GM19035 (cell line): Measurements from ENCODE around the gene FAM149B1.
"Not testable (repeated sequence)": the region's sequence is repeated elsewhere in the genome, so short reads cannot be mapped to it uniquely, and the experiment has no call there.

Experiments used
- ATAC-seq: cut with Tn5 transposase; IDR thresholded peaks from one replicate; pipeline ENCODE4 v1.9.1; 2021; ENCODE audit not compliant: unreplicated experiment

The FAM149B1 gene

DNA sequence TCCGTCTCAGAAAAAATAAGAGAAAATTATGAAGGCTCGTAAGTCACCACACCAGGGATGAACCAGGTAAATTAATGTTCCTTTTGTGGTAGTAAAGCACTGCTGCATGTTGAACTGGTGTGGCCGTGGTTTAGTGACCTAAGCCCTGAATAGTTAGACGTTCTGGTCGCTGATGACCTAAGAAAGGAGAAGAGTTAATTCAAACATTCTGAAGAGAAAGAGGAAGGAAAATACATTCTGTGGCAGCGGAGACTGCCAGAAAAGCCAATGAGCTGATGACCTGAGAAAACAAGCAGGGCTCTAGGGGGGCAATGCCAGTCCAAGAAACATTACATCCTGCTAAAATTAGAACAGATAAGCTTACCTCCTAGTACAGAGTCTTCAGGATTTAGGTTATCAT lies 61.6 kb downstream of the FAM149B1 start:
- ATAC-seq: no peak

GRCh38 chr10:73232887-73233286 lies 65.0 kb downstream of the FAM149B1 start:
- ATAC-seq: no peak

DNA sequence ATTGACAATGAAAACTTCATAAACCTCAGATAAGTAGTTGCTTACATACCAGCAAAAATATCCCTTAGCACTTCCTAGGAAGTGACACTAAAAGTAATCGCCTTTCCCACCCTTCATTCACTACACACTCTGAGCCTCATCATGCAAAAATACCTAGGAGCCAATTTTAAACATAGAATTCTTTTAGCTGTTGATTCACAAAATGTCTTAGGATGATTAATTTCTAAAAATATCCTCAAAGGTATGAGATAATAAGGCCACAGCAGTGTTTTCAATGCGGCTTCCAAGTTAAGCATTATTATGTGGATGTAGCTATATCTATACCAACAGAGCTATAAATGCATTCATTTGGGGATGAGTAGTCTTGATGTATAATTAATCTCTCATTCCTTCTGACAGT lies 66.0 kb downstream of the FAM149B1 start:
- ATAC-seq: no peak

DNA sequence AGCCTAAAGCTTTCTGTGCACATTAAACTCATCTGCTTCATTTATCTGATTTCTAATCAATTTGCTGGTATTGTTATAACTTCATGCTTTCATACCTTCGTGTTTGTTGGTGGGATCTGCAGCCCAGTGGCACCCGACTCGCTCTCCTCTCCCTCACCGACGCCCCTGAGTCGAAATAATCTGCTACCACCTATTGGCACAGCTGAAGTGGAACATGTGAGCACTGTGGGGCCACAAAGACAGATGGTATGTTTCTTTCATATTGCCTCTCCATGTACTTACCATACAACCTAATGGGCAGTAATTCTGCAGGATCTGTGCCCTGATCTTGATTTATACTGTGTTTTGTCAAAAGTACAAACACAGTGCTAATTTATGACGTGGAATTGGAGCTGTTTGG lies 66.8 kb downstream of the FAM149B1 start:
- ATAC-seq: no peak

DNA sequence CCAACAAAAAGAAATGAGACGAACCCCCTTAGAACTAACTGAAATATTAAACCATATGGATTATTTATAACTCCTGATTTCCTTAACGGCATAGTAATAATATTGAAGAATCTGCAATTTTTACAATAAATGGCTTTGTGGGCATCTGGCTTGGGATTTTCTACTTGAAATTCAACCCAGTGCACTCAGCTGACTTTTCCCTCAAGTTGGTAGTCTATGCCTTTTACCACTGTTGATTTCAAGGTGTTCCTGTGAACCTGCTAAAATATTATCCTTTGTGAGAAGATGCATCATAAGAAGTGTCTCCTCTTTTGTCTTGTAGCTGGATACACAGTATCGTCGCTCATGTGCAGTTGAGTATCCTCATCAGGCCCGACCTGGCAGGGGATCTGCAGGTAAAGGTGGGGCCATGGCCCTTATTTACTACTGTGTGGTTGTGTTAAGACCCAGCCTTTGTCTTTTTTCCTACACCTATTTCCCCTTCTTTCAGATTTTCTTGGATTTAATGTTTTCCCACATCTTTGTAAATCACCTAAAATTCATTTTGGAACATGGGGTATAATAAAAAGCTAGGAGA lies 71.2 kb downstream of the FAM149B1 start:
- ATAC-seq: no peak

DNA sequence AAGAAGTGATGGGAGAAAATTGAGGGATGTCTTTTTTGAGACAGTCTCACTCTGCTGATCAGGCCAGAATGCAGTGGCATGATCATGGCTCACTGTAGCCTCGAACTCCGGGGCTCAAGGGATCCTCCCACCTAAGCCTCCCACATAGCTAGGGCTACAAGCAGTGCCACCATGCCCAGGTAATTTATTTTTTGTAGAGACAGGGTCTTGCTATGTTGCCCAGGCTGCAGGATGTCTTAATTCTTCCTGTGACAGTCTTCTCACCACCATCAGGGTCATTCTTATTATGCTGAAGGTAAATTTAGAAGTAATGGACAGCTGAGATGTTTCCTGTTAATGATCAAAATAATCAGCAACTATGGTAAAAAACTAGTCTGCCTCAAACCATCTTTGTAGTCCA lies 72.0 kb downstream of the FAM149B1 start:
- ATAC-seq: no peak

DNA sequence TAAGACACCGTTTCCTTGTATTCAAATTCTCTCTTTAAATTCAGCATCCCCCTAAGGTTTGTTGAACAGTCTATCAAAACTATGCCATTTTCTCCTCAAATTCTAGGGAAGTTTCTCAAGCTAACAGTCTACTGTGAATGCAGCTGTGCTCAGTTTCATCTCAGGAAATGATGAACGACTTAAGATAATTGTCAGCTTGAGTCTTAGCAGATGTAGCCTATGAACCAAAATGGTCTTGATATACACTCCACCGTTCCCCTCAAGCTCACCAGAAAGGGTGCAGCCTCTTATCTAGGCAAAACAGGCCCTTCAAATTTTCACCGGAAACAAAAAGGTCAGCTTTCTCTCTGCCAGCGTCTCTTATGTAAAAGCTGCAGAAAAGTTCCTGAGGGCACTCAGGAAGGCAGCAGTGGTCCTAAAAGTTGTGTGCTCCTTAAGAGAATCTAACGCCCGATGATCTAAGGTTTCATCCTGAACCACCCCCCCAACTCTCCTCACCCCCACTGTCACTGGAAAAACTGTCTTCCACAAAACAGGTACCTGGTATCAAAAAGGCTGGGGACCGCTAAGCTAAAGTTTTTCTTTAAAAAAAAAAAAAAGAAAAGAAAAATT lies 77.1 kb downstream of the FAM149B1 start:
- ATAC-seq: no peak

DNA sequence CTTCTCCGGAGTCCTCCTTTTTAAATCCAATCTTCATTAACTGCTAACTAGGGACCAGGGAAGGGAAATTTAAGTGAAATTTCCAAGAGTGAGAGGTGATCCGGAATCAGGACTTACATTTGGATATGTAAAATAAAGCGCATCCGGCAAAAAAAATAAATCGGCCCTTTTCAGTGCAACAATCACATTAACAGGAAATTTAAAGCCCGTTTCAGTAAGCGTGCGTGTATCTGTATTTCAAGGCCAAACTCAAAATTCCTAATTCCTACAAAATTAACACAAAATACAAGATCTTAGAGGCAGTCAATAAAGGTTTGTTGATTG lies 78.4 kb downstream of the FAM149B1 start:
- ATAC-seq: no peak

GRCh38 chr10:73246646-73247508 lies 79.0 kb downstream of the FAM149B1 start, which contains the start of gene DNAJC9:
Gene DNAJC9, minus strand, starts transcription at chr10:73247255. Its CDS starts 66 bp downstream, at chr10:73247189.
- peak; percentile 84 for ATAC-seq

GRCh38 chr10:73247509-73248258 lies 79.8 kb downstream of the FAM149B1 start:
- no peak for ATAC-seq

DNA sequence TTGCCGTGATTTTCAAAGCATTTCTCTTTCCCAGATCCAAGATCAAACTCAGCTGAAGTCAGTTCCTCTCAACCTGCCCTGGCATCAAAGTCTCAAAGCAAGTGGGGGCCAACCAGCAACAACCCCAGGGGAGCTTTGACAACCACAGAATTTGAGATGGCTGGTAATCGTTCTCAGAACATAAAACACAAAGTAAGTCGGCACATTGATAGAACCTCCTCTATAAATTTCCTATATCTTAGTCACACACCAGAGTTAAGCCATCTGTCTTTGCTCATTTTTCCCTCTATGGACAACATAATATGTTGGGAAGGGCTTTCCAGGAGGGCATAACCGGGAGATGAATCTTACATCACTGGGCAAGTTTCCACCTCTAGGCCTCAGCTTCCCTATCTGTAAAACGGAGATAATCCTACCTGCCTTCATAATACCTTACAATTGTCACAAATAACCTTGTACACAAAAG lies 80.4 kb downstream of the FAM149B1 start:
- no peak for ATAC-seq

- peak; percentile 36 for ATAC-seq
Observed at GRCh38 chr10:73251683-73252444, 83.9 kb downstream of the FAM149B1 start.

DNA sequence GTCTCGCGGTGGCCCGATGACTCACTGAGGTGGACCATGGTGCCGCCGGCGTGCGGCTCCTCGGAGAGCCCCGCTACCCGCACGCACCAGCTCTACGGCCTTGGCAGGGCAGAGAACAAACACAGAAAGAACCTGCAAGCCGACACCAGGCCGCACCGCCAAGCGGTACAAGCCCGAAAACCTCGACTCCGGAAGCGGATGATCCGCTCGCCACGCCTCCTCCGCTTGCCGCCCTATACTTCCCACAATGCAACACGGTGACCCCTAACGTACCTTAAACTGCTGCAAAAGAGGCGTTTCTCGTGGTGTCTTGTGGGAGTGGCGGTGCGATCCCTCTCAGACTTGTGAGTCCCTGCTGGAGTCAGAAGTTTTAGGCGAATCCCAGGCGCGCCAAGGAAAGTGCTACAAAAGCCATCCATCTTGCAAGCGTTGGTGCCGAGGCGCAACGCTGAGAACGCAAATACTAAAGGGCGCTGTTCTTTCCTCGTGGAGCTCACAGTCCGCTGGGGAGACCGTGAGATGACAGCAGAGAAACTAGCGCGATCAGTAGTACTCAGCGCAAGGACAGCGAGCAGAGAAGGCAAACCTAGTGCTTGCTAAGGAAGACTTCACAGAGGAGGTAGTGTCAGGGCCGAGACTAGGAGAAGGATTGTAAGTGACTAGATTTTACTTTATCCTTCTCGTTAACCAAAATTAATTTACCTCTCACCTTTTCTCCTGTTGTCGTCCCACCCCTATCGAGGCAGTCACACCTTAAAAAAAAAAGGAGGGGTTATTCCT lies 84.7 kb downstream of the FAM149B1 start, which contains the start of gene MRPS16:
Gene MRPS16 (minus strand): TSS at position 200 of the 780 bp plus-strand sequence. CDS start 162 bp downstream, at position 38.
- ATAC-seq: peak; percentile 83

- ATAC-seq: no peak
Observed at GRCh38 chr10:73253225-73253555, 85.3 kb downstream of the FAM149B1 start.

- ATAC-seq: not testable (repeated sequence)
Observed at GRCh38 chr10:73258612-73259011, 90.7 kb downstream of the FAM149B1 start.

DNA sequence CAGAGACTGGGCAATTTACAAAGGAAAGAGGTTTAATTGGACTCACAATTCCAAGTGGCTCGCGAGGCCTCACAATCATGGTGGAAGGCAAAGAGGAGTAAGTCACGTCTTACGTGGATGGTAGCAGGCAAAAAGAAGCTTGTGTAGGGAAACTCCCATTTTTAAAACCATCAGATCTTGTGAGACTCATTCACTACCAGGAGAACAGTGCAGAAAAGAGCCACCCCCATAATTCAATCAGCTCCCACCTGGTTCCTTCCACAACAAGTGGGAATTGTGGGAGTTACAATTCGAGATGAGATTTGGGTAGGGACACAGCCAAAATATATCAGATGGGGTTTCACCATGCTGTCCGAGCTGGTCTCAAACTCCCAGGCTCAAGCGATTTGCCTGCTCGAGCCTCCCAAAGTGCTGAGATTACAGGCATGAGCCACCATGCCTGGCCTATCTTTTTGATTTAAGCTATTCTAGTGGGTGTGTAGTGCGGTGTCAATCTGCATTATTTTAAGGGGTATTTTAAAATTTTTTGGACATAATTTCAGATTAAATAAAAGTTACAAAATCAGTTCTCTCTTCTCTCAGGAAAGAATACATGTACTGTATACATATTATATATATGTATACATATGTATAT lies 93.6 kb downstream of the FAM149B1 start:
- ATAC-seq: no peak

- ATAC-seq: no peak
Observed at GRCh38 chr10:73262105-73262730, 94.3 kb downstream of the FAM149B1 start.

GRCh38 chr10:73262880-73263555 lies 95.1 kb downstream of the FAM149B1 start:
- no peak for ATAC-seq
